ENCODE results near the gene NIPAL4.
"Not testable (repeated sequence)": the region's sequence is repeated elsewhere in the genome, so short reads cannot be mapped to it uniquely, and the experiment has no call there.

Gene NIPAL4

DNA sequence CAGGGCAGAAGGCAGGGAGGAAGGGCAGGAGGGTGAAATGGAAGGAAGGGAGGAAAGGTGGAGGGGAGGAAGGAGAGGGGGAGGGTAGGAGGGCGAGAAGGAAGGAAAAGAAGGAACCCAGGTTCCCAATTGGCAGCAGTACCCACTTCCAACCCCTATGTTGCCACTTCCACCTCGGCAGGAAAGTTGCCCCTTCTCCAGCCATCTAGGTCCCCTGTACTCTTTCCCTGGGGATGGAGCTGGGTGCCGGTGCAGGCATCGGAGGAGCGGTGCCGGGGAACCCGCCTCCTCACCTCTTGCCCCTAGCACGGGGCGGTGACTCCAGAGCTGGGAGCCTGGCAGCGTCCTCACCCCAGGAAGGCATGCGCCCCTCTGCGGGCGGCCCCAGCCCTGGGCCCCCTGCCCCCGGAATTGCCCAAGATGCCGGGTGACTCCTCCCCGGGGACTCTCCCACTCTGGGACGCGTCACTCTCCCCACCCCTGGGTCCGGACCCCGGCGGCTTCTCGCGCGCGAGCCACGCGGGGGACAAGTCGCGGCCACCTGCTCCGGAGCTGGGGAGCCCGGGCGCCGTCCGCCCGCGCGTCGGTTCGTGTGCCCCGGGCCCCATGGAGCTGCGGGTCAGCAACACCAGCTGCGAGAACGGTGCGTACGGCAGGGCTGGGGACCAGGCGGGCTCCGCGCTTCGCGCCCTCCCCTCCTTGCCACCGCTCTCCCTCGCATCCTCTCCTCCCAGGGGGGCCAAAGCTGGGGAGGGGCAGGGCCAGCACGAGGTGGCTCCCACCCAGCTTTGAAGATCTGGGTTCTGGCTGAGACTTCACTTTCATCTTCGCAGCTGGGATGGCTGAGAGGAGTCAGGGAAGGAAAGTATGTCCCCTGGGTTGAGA is at the start of gene NIPAL4:
NIPAL4 (plus strand) TSS at position 499 of the 885 bp plus-strand sequence; CDS start at position 607, 108 bp downstream.
- peak; percentile 29 for DNase-seq (ENCODE audit: low spot score)

DNA sequence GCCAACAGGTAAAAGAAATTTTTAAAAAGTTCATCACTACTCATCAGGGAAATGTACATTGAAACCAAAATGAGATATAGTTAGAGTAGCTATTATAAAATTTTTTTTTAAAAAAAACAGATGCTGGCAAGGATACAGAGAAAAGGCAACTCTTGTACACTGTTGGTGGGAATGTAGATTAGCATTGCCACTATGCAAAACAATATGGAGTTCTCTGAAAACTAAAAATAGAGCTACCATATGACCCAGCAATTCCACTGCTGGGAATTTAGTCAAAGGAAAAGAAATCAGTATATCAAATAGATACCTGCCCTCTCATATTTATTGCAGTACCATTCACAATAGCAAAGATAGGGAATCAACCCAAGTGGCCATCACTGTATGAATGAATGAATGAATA is 44.2 kb upstream of the NIPAL4 start:
- DNase-seq (ENCODE audit: low spot score): no peak

DNA sequence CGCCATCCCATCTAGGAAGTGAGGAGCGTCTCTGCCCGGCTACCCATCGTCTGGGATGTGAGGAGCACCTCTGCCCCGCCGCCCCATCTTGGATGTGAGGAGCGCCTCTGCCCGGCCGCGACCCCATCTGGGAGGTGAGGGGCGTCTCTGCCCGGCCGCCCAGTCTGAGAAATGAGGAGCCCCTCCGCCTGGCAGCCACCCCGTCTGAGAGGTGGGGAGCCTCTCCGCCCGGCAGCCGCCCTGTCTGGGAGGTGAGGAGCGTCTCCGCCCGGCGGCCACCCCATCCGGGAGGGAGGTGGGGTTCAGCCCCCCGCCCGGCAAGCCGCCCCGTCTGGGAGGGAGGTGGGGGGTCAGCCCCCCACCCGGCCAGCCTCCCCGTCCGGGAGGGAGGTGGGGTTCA is 40.5 kb upstream of the NIPAL4 start:
- DNase-seq (ENCODE audit: low spot score): not testable (repeated sequence)

DNA sequence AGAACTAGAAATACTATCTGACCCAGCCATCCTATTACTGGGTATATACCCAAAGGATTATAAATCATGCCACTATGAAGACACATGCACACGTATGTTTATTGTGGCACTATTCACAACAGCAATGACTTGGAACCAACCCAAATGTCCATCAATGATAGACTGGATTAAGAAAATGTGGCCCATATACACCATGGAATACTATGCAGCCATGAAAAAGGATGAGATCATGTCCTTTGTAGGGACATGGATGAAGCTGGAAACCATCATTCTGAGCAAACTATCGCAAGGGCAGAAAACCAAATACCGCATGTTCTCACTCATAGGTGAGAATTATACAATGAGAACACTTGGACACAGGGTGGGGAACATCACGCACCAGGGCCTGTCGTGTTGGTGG is 30.1 kb upstream of the NIPAL4 start:
- DNase-seq (ENCODE audit: low spot score): not testable (repeated sequence)

DNA sequence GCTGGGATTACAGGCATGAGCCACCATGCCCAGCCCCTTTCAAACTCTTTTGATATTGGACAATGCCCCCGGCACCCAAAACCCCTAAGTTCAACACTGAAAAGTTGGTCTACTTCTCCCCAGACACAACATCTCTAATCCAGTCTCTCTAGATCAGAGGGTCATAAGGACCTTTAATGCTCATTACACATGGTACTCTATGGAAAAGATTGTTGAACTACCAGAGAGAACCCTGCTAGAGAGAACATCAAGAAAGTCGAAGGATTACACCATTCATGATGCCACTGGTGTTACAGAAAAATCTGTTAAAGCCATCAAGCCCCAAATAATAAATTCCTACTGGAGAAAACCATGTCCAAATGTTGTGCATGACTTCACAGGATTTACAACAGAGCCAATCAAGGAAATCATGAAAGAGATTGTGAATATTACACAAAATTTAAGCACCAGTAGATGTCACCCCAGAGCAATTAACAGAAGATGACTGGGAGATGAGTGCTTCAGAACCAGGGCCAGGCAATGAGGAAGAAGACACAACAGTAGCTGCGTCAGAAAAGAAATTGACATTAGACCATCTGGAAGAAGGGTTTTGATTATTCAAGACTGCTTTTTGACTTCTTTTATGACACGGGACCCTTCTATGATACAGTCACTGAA is 28.3 kb upstream of the NIPAL4 start:
- peak; percentile 88 for DNase-seq (ENCODE audit: low spot score)

DNA sequence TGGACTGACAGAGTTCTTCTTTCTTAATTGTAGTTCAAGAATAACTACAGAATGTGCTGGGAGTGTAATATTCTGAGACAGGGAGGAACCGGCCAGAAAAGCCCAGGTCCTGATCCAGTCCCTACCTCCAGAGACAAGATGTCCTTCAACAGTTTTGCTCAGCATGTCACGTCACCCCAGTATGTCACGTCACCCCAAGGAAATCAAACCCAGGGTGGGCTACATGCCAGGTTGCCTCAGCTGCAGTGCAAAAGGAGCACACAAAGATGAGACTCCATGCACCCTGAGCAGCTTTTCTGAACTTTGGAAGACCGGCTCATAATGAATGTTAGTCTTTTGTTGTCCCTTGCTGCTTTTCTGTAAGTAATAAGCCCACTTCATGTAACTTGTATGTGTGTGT is 25.9 kb upstream of the NIPAL4 start:
- DNase-seq (ENCODE audit: low spot score): no peak

DNA sequence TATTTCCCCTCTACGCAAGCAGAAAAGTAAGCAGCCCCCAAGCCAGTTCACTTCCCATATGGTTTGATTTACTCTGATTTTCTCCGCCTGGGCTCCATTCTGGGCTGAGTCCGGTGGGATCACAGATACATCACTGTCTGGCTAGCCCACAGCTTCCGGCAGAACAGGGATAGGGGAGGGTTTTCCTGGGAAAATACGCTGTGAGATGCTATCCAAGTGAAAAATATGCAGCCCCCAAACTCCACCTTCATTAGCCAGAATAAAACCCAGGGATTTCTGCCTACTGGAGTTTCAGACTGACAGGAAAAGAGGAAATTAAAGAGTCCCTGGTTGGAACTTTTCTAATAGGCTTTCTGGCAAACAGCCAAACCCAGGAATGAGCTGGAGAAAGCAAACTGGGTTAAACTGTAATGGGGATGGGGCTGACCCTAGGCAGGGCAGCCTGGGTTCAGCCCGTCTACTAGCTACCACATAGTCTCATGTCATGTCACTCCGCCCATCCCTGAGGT is 16.9 kb upstream of the NIPAL4 start:
- no peak for DNase-seq (ENCODE audit: low spot score)

DNA sequence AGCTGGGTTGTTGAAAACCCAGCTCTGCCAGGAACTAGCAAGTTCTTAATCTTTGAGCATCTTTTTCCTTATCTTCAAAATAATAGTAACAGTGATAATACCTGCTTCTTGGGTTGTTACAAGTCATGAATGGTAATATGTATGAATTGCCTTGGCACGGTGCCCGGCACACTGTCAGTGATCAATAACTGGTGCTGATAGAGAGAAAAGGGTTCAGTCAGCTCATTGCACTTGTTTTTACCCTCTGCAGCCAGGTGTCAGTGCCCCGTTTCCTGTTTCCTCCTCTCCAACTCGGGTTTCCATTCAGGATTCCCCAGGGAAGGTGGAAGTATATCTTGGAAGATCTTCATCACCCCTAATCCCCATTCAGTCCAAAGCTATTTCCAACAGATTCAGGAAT is 15.8 kb upstream of the NIPAL4 start:
- no peak for DNase-seq (ENCODE audit: low spot score)

DNA sequence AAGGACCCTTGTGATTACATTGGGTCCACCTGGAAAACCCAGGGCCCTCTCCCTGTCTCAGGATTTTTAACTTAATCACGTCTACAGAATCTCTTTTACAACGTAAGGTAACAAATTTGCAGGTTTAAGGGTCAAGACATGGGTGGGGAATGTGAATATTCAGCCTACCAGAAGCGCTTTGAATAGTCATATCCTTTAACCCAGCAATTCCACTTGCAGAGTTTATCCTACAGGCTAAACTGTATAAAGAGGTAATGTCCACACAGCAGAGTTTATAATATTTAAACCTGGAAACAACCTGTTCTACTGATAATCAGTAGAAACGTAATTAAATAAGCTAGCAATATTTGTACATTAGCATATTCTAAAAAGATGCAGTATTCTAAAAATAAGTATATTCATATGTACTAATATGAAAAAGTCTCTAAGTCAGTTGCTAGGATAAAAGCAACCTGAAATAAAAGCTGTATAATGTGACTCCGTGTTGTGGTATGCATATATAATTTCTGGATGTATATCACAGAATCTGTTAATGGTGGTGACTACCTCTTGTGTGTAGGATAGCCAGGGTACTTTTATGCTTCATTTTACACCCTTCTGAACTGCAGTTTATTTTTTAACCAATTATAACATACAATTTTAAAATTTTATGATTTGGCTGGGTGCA is 14.1 kb upstream of the NIPAL4 start:
- no peak for DNase-seq (ENCODE audit: low spot score)

DNA sequence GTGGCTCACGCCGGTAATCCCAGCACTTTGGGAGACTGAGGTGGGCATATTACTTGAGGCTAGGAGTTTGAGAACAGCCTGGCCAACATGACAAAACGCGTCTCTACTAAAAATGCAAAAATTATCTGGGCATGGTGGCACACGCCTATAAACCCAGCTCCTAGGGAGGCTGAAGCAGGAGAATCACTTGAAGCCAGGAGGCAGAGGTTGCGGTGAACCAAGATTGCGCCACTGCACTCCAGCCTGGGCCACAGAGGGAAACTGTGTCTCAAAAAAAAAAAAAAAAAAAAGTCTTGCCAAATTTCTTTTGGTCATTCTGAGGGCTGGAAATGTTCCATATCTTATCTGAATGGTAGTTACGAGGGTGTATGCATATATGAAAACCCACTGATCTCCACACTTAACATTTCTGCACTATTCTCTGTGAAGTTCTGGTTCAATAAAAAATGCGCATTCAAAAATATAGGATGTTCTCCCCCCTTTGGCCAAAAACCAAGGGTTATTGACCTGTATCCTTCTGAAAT is 13.5 kb upstream of the NIPAL4 start:
- no peak for DNase-seq (ENCODE audit: low spot score)

DNA sequence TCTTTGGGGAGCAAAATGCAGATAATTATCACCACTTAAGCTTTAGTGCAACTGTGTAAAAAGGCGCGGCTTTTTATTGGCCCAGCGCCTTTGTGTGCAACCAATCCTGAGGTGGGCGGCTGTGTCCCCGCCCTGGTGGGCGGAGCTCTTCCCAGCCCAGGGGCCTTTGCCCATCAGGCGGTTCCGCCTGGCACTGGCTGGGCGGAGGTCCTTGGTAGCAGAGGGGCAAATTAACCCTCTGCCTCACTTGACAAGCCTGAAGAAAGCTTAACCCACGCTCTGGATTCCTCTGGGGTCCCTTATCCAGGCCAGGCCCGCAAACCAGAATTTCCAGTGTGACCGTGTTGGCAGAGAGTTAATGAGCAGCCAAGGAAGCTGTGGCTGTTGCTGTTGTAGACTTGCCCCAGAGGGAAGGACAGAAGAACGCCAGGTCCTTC is 12.8 kb upstream of the NIPAL4 start:
- DNase-seq (ENCODE audit: low spot score): no peak

DNA sequence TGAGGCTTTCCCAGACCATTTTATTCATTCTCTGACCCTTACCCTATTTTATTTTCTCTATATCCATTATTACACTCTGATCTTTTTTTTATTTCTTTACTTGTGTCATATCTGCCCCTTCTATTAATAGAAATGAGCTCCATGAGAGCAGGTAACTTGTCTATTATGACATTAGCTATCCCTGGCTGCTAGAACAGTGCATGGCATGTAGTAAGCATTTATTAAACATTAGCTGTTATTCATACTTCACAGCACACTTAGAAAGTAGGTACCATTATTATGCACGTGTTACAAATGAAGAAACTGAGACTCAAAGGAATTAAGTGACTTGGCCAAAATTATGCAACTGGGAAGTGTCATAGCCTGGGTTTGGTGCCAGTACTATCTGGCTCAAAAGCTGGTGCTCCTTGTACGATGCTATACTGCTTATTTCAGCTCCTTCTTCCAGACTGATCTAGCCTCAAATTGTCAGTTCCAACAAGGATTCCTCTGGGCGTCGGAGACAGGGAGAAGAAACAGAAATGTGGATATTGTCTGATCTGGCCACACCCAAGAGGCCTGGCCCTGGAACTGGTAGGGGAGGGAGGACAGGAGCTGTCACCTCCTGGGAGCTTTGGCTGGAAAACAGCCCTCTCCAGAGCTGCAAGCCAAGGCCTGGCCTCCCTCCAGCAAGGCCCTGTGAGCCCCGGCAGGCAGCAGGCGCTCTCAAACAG is 10.8 kb upstream of the NIPAL4 start:
- DNase-seq (ENCODE audit: low spot score): peak; percentile 69

DNA sequence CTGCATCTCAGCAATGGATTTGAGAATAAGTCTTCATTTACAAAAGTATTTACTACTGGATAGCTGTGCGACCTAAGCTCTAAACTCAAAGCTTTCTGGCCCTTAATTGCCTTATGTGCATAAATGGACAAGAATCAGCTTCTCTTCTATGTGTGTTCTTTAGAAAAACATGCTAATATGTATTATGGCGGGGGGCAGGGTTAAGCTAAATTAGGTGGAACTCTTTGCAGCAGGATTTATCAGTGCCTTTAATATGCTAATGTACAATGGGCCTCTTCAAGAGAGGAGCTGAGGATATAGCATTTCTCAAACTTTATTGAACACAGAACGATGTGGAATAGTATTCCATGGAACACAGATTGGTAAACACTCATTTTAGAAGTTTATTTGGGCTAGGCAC is 10.0 kb upstream of the NIPAL4 start:
- no peak for DNase-seq (ENCODE audit: low spot score)

DNA sequence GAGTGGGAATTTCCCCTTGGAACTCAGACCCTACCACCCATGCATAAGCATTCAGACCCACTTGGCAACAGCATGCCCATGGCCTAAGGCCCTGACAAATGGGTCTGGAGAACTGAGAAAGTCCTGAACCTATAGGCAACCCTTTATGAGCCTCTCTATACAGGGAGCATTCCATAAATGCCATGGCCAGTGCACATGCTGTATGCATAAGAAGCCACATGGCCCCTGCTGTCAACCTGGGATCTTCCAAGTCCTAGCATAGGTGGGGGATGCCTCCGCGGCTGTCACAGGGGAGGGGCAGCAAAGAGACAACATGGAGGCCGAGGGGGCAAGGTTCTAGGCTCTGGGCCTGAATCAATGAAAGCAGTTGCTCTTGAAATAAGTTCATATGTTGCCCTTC is 8.2 kb upstream of the NIPAL4 start:
- no peak for DNase-seq (ENCODE audit: low spot score)

DNA sequence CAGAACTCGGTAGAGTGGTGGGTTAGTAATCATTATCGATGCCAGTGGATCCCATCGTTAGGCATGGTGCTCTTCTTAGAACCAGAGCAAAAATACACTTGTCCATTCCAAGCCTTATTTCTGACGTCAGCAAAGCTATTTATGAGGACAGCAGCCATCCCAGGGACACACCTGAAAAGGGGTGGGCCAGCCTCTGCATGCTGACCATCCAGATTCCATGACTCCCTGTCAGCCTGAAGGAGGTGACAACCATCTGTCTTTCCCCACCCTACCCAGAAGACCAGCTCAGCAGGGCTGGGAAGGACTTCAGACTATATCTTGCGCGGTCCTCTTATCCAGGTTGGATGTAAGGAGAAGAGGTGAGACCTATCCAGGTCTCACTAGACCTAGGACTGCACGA is 5.7 kb upstream of the NIPAL4 start:
- DNase-seq (ENCODE audit: low spot score): no peak

DNA sequence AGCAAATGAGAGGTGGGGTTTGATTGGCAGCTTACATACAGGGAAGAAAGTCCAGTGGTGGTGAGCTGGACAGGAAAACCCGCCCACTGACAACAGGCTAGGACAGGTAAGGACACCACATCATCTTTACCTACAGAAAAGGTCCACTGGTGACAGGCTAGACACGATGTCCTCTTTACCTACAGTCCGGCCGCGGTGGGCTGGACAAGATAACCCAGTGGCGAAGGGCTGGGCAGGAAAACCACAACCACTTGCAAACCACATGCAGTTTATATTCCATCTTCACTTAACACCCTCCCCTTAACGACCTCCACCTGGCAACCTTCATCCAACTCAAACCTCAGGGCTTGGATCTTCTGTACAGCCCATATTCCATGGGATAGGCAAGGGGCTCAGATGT is 5.0 kb upstream of the NIPAL4 start:
- no peak for DNase-seq (ENCODE audit: low spot score)

DNA sequence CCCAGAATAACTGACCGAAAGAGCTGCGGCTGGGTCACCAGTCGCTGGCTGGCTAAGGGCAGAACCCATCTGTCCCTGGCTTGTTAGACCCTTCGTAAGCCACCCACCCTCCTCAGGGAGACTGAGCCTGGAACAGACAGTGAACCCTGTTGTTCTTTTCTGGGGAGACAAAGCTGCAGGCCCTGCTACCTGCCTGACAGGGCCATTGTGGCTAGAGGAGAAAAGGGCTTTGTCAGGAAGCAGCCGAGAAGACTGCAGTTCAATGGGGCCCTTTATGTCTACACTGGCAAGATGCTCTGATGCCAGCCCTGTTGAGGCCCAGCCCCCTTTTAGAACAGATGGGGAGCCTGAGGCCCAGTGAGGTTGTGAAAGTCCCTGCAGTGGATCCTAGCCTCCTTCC is 3.7 kb upstream of the NIPAL4 start:
- peak; percentile 96 for DNase-seq (ENCODE audit: low spot score)

DNA sequence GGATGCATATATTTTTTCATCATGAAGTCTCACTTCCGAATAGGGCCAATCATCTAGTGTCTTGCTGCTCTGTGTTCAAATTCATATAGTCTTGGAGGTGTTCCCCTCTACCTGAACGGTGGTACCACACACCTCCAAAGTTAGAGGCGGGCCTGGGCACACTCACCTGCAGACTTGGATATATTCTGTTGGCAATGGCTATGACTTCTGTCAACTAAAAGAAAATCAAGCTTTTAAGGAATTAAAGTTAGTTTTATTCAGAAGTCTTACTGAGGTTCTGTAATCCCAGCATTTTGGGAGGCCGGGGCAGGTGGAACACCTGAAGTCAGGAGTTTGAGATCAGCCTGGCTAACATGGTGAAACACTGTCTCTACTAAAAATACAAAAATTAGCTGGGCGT is 2.6 kb upstream of the NIPAL4 start:
- DNase-seq (ENCODE audit: low spot score): no peak

DNA sequence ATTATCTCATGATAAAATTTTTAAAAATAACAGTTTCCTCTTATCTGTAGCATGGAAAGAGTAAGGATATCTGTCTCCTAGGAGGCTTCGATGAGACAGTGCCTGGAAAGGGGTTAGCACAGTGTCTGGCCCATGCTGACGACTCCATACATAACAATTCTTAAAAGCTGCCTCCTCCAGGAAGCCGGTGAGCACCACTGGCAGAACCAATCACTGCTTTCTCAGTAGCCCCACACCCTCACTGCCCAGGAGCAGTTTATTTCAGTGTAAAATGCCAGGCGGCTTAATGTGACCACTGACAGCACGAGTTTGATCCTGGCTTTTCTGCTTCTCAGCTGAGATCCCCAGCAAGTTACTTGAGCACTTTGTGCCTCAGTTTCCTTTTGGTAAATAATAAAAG is 1.2 kb upstream of the NIPAL4 start:
- DNase-seq (ENCODE audit: low spot score): no peak

DNA sequence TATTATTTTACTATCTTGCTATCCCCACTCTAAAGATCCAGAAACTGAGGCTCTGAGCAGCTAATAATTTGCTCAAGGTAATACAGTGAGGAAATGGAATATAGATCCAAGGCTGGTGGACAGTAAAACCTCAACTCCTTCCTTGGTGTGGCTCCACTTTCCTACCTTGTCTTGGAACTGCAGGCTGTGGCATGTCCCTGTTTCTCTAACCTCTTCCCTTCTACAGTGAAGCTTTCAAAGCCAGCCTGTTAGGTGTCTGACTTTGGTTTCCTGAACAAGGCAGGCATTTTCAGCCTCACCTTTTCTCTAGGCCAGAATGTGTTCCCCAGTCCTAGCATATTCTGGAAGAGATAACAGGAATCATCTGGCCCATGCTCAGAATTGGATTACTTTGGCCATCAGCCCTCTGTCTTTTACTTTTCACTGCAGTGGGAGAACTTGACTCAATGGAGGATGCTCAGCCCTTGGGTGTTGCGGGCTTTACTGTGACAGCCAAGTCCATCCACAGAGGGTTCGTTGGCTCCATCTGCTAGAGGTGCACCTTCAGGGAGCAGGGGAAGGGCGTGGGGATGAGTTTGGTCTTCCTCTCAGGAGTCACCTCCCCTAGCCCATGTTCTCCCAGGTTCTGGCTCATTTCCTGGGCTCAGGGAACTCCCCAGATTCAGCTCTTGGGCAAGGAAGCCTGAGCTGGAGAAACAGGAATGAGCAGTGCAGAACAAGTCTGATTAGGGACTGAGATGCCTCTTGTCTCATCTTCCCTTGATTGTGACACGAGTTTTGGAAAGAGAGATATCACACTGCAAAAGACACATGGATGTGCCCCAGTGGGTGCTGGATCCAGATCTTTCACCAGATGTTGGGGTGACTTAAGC is 1.1 kb downstream of the NIPAL4 start:
- DNase-seq (ENCODE audit: low spot score): no peak

DNA sequence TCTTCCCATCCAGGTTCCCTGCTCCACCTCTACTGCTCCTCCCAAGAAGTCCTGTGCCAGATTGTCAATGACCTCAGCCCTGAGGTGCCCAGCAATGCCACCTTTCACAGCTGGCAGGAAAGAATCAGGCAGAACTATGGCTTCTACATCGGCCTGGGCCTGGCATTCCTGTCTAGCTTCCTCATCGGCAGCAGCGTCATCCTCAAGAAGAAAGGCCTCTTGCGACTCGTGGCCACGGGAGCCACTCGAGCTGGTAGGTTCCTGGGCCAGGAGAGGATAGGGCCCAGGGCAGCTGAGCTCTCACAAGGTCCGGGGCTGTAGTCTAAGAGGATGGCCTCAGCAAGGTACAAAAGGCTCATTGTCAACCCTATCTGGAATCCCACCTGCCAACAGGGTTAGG is 3.1 kb downstream of the NIPAL4 start:
- no peak for DNase-seq (ENCODE audit: low spot score)
